ENCODE measurements around the gene CRTAC1. TPM values are rescaled to one million over a fixed set of nuclear protein-coding genes. Genes with fewer than 3 reads are reported as not detected.
A peak's percentile ranks its signal among the peaks of the same experiment; 100 is the strongest.

Gene CRTAC1
- polyA plus RNA-seq, 2 of the 4 experiments (the other 2 are of a cell fraction): 0.32 to 0.39 TPM

- CTCF ChIA-PET: interaction anchor here (1.0 to 4.1 kb wide), 7 partner anchors 16 to 43 kb away, joined by 3 to 29 read pairs (median 5); partner anchors contain the start of gene GOLGA7B
- 76% methylated on average over 1 of the region's 1 CpG for WGBS (ENCODE audit: missing lambda C conversion rate)
- no peak for FAIRE-seq
- POLR2A ChIA-PET: interaction anchor here (0.9 kb wide), 1 partner anchor 16 kb away, joined by 3 read pairs; no protein-coding TSS in a partner anchor
- H3K4me1 ChIP-seq: peaks cover 31% of the 10 kb centered on the region
- no peaks in the 10 kb centered on the region for H3K9me3 ChIP-seq
- DNase-seq (ENCODE audit: low read depth in 1 of 2, low spot score in 1 of 2): no peak
- TF ChIP-seq FOSB (CRISPR knock-in tag; IDR thresholded peaks at IDR 0.05) (no peak), PBX3 (IDR thresholded peaks at IDR 0.05) (no peak), EHF (CRISPR knock-in tag; IDR thresholded peaks at IDR 0.05) (no peak), ZNF302 (CRISPR knock-in tag; IDR thresholded peaks at IDR 0.05) (no peak), CBX2 (IDR thresholded peaks at IDR 0.05; ENCODE audit: borderline replicate concordance, low read depth) (no peak), HOXB5 (CRISPR knock-in tag; IDR thresholded peaks at IDR 0.05) (no peak), POLR2AphosphoS2 (conservative IDR thresholded peaks at IDR 0.05; ENCODE audit: low read length) (no peak), FOXS1 (CRISPR knock-in tag; IDR thresholded peaks at IDR 0.05) (no peak), ZFP36 (IDR thresholded peaks at IDR 0.05; ENCODE audit: borderline replicate concordance, partially characterized antibody) (no peak), ZC3H11A (IDR thresholded peaks at IDR 0.05) (no peak), HDAC2 (IDR thresholded peaks at IDR 0.05) (no peak)
- TF ChIP-seq, protein P1, sequence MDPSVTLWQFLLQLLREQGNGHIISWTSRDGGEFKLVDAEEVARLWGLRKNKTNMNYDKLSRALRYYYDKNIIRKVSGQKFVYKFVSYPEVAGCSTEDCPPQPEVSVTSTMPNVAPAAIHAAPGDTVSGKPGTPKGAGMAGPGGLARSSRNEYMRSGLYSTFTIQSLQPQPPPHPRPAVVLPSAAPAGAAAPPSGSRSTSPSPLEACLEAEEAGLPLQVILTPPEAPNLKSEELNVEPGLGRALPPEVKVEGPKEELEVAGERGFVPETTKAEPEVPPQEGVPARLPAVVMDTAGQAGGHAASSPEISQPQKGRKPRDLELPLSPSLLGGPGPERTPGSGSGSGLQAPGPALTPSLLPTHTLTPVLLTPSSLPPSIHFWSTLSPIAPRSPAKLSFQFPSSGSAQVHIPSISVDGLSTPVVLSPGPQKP (IDR thresholded peaks at IDR 0.05; ENCODE audit: low read depth, low read length): no peak
- no peak for ATAC-seq
- H3K4me2 ChIP-seq: no peak overlapping the region
- H3K4me3 ChIP-seq: no peak overlapping the region
- no peak overlapping the region for H3K27ac ChIP-seq
Measured at GRCh38 chr10:97826892-97827291, 203.5 kb downstream of the CRTAC1 start.

GRCh38 chr10:97825020-97825760 lies 205.2 kb downstream of the CRTAC1 start:
- H3K4me3 ChIP-seq: no peak overlapping the region
- H3K9me3 ChIP-seq: no peaks in the 10 kb centered on the region
- TF ChIP-seq ZFP36 (IDR thresholded peaks at IDR 0.05; ENCODE audit: borderline replicate concordance, partially characterized antibody): peak; percentile 7
- no peak for TF ChIP-seq BHLHE40 (IDR thresholded peaks at IDR 0.05; ENCODE audit: low read depth, low read length)
- H3K27ac ChIP-seq: 0 out of 6 replicates have a peak overlapping the region, but pooled peaks of 1 of the 2 experiments have one; percentile 13
- FAIRE-seq (no peak), DNase-seq (ENCODE audit: low read depth in 1 of 2, low spot score in 1 of 2) (no peak), ATAC-seq (no peak)
- POLR2A ChIA-PET: no interaction called here
- 80% methylated on average over 12 of the region's 12 CpGs for WGBS (ENCODE audit: missing lambda C conversion rate)
- CTCF ChIA-PET: interaction anchor here (0.8 to 1.7 kb wide), 5 partner anchors 23 to 45 kb away, joined by 3 to 8 read pairs (median 4); no protein-coding TSS in a partner anchor
- no peak overlapping the region for H3K4me2 ChIP-seq
- H3K4me1 ChIP-seq: peaks cover 37% of the 10 kb centered on the region

GRCh38 chr10:97823734-97824133 lies 206.7 kb downstream of the CRTAC1 start:
- ChIA-PET POLR2A (no interaction called here), CTCF (interaction anchor here (0.8 to 2.5 kb wide), 6 partner anchors 18 to 46 kb away, joined by 3 to 16 read pairs (median 4); no protein-coding TSS in a partner anchor)
- 85% methylated on average over 12 of the region's 12 CpGs for WGBS (ENCODE audit: missing lambda C conversion rate)
- Histone ChIP-seq H3K4me2 (no peak overlapping the region), H3K4me1 (peaks cover 30% of the 10 kb centered on the region), H3K27ac (no peak overlapping the region; a peak in 1 of 6 replicates), H3K4me3 (no peak overlapping the region), H3K9me3 (no peaks in the 10 kb centered on the region)
- TF ChIP-seq EHMT2 (IDR thresholded peaks at IDR 0.05; ENCODE audit: low read depth) (no peak), FOXS1 (CRISPR knock-in tag; IDR thresholded peaks at IDR 0.05) (no peak), PBX3 (IDR thresholded peaks at IDR 0.05) (no peak), HDAC2 (IDR thresholded peaks at IDR 0.05) (no peak), SREBF2 (IDR thresholded peaks at IDR 0.05) (no peak), RAD21 (conservative IDR thresholded peaks at IDR 0.05 in 1 of 2, IDR thresholded peaks at IDR 0.05 in 1 of 2) (no peak), CTCF (IDR thresholded peaks at IDR 0.05) (no peak), FOSB (CRISPR knock-in tag; IDR thresholded peaks at IDR 0.05) (no peak)
- TF ChIP-seq, protein P2, sequence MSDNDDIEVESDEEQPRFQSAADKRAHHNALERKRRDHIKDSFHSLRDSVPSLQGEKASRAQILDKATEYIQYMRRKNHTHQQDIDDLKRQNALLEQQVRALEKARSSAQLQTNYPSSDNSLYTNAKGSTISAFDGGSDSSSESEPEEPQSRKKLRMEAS (IDR thresholded peaks at IDR 0.05): no peak
- ATAC-seq (no peak), DNase-seq (ENCODE audit: low read depth in 1 of 2, low spot score in 1 of 2) (no peak), FAIRE-seq (no peak)

Measured in A549 (cell line).